HT-29 (cell line): Measurements from ENCODE around the gene SLC1A5. TPM values are rescaled to one million over a fixed set of nuclear protein-coding genes. Genes with fewer than 3 reads are reported as not detected.

ENCODE experiments used
- DNase-seq: peaks from one replicate; pipeline ENCODE4 v3.0.0-alpha.2; 2015; ENCODE audit warnings: low spot score
- small RNA-seq: library from RNA; depleted of rRNA; stranded (forward); fragments of <200 nt; gene quantifications from one replicate; pipeline ENCODE3, GENCODE V24; 2014
- total RNA-seq: library from RNA; depleted of rRNA; stranded (reverse); fragments of >200 nt; shearing (Covaris generic); gene quantifications from 2 replicates; pipeline ENCODE4 v1.2.3, GENCODE V29; 2014; rRNA removed

The SLC1A5 gene
- total RNA-seq, 1 experiment from 2014 or later = 790 TPM

GRCh38 chr19:46726551-46726950 is 61.8 kb downstream of the SLC1A5 start:
- no peak for DNase-seq

- DNase-seq = no peak
These were observed 62.5 kb downstream of the SLC1A5 start for GRCh38 chr19:46725859-46726393.

- no peak for DNase-seq
These were observed 63.2 kb downstream of the SLC1A5 start for GRCh38 chr19:46725036-46725820.

Small RNA genes lying within 50 kb of the gene (small RNA-seq; reads per million reads assigned to genes)
- gene AC008622.3 (not detected), gene HNRNPMP2 (not detected), gene RF00019 (not detected)

Other genes starting within 250 kb of the SLC1A5 start
- gene CALM3, start 187.3 kb downstream of the SLC1A5 start, total RNA-seq = 263 and 264 TPM in 2 replicates
- 0.26 TPM in 1 of 2 replicates, not detected in the other for gene PTGIR, start 163.5 kb downstream of the SLC1A5 start, total RNA-seq
- gene GNG8, start 152.4 kb downstream of the SLC1A5 start, total RNA-seq = not detected in 2 replicates
- 0.29 and 0.38 TPM in 2 replicates for gene DACT3, start 127.4 kb downstream of the SLC1A5 start, total RNA-seq
- gene PRKD2, start 71.5 kb downstream of the SLC1A5 start, total RNA-seq = 76.0 and 83.3 TPM in 2 replicates
- gene FKRP, start 42.5 kb downstream of the SLC1A5 start, total RNA-seq = 30.7 and 30.8 TPM in 2 replicates
- 229 and 268 TPM in 2 replicates for gene STRN4, start 42.1 kb downstream of the SLC1A5 start, total RNA-seq
- 527 and 544 TPM in 2 replicates for gene AP2S1, start 62.3 kb upstream of the SLC1A5 start, total RNA-seq
- gene ARHGAP35, start 72.4 kb upstream of the SLC1A5 start, total RNA-seq = 53.6 and 63.9 TPM in 2 replicates
- gene NPAS1, start 231.2 kb upstream of the SLC1A5 start, total RNA-seq = 0.50 TPM in 1 of 2 replicates, not detected in the other